HepG2 (cell line): ENCODE results near the gene SLC25A22. TPM values are rescaled to one million over a fixed set of nuclear protein-coding genes. Genes with fewer than 3 reads are reported as not detected.

Experiments used
- AGO1 ChIP-seq: fragments of 200-400 bp; formaldehyde crosslinking; IDR thresholded peaks from 2 replicates; pipeline ENCODE4 v1.6.1; 2017; ENCODE audit warnings: mild to moderate bottlenecking, low read depth, low read length, moderate library complexity; ENCODE audit not compliant: poor library complexity, severe bottlenecking
- CBX5 ChIP-seq: sonication (generic); formaldehyde crosslinking; IDR thresholded peaks from 2 replicates; pipeline ENCODE4 v1.4.0; 2020; ENCODE audit warnings: missing genetic modification reagents, borderline replicate concordance
- ETV5 ChIP-seq: IDR thresholded peaks from 2 replicates; pipeline ENCODE4 v1.6.1; 2018; ENCODE audit warnings: missing biosample characterization, missing genetic modification reagents, inconsistent platforms, borderline replicate concordance
- GMEB2 ChIP-seq: IDR thresholded peaks from 2 replicates; pipeline ENCODE4 v1.6.1; 2016; ENCODE audit warnings: missing biosample characterization, missing genetic modification reagents, low read depth
- HNRNPH1 ChIP-seq: fragments of 200-400 bp; formaldehyde crosslinking; optimal IDR thresholded peaks from 2 replicates; pipeline ENCODE3; 2017; ENCODE audit warnings: mild to moderate bottlenecking, low read depth, low read length
- KAT8 ChIP-seq: IDR thresholded peaks from 2 replicates; pipeline ENCODE4 v1.6.1; 2016; ENCODE audit warnings: missing genetic modification reagents, missing compliant biosample characterization
- NFE2L1 ChIP-seq: sonication (generic); formaldehyde crosslinking; IDR thresholded peaks from 2 replicates; pipeline ENCODE4 v1.4.0; 2020; ENCODE audit warnings: missing genetic modification reagents, mild to moderate bottlenecking, borderline replicate concordance
- PHF8 ChIP-seq: sonication (generic); formaldehyde crosslinking; IDR thresholded peaks from 2 replicates; pipeline ENCODE4 v1.5.0; 2020; ENCODE audit warnings: missing genetic modification reagents
- SIX1 ChIP-seq: sonication (generic); formaldehyde crosslinking; IDR thresholded peaks from 2 replicates; pipeline ENCODE4 v1.4.0; 2020; ENCODE audit warnings: missing genetic modification reagents, borderline replicate concordance
- SKI ChIP-seq: fragments of 450-650 bp; IDR thresholded peaks from one replicate; pipeline ENCODE4 v1.6.1; 2018; ENCODE audit warnings: mild to moderate bottlenecking; ENCODE audit not compliant: partially characterized antibody
- SKIL ChIP-seq: sonication (generic); formaldehyde crosslinking; IDR thresholded peaks from 2 replicates; pipeline ENCODE4 v1.8.0; 2022; ENCODE audit warnings: missing genetic modification reagents, mild to moderate bottlenecking, moderate library complexity, borderline replicate concordance
- SP140L ChIP-seq: sonication (generic); formaldehyde crosslinking; IDR thresholded peaks from 2 replicates; pipeline ENCODE4 v1.4.0; 2020; ENCODE audit warnings: missing genetic modification reagents, borderline replicate concordance
- SRY ChIP-seq: sonication (generic); formaldehyde crosslinking; IDR thresholded peaks from 2 replicates; pipeline ENCODE4 v1.8.0; 2022; ENCODE audit warnings: mild to moderate bottlenecking, missing genetic modification reagents
- STAT5B ChIP-seq: sonication (generic); formaldehyde crosslinking; IDR thresholded peaks from 2 replicates; pipeline ENCODE4 v1.4.0; 2020; ENCODE audit warnings: missing genetic modification reagents
- TBL1XR1 ChIP-seq: fragments of 150-350 bp; IDR thresholded peaks from 2 replicates; pipeline ENCODE4 v1.6.1; 2014; ENCODE audit warnings: borderline replicate concordance, low read length; ENCODE audit not compliant: partially characterized antibody
- THAP7 ChIP-seq: sonication (generic); formaldehyde crosslinking; IDR thresholded peaks from 2 replicates; pipeline ENCODE4 v1.8.1; 2023; ENCODE audit warnings: mild to moderate bottlenecking, missing genetic modification reagents
- ZBTB1 ChIP-seq: sonication (generic); formaldehyde crosslinking; IDR thresholded peaks from 2 replicates; pipeline ENCODE4 v1.4.0; 2020; ENCODE audit warnings: missing genetic modification reagents, borderline replicate concordance
- ZNF260 ChIP-seq: sonication (generic); formaldehyde crosslinking; IDR thresholded peaks from 2 replicates; pipeline ENCODE4 v1.4.0; 2020; ENCODE audit warnings: missing genetic modification reagents, low read depth, mild to moderate bottlenecking, borderline replicate concordance
- ZNF570 ChIP-seq: sonication (generic); formaldehyde crosslinking; IDR thresholded peaks from 2 replicates; pipeline ENCODE4 v1.4.0; 2020; ENCODE audit warnings: mild to moderate bottlenecking, missing genetic modification reagents, borderline replicate concordance
- ZNF616 ChIP-seq: sonication (generic); formaldehyde crosslinking; IDR thresholded peaks from 2 replicates; pipeline ENCODE4 v1.5.0; 2020; ENCODE audit warnings: low read depth, mild to moderate bottlenecking, missing genetic modification reagents
- polyA plus RNA-seq, 8 experiments: library from polyadenylated mRNA; depleted of rRNA in 3 of 8; stranded (reverse) in 7 of 8; unstranded in 1 of 8; fragments of >200 nt; fragmentation: Illumina TruSeq in 4 of 8; extraction: Trizol in 4 of 8; gene quantifications; 2 replicates each; pipeline versions ENCODE4 v1.2.1 to v1.2.3, GENCODE V29; 2011 to 2016; ENCODE audit warnings: low read depth in 4 of 8, missing spikeins in 1 of 8, mixed read lengths in 1 of 8; ENCODE audit not compliant: insufficient read depth in 1 of 8
- total RNA-seq, 5 experiments: library from RNA; depleted of rRNA; stranded (reverse); fragments of >200 nt; fragmentation: Illumina TruSeq; extraction: Trizol; gene quantifications; 2 replicates each; pipeline ENCODE4 v1.2.3, GENCODE V29; 2016; ENCODE audit warnings: low read depth in 1 of 5
- TF ChIP-seq, protein P1 (sequence below): IDR thresholded peaks from 2 replicates; pipeline ENCODE4 v1.6.1; 2016; ENCODE audit warnings: mild to moderate bottlenecking, missing biosample characterization, missing genetic modification reagents
- TF ChIP-seq, protein P2 (sequence below): IDR thresholded peaks from 2 replicates; pipeline ENCODE4 v1.6.1; 2012; ENCODE audit warnings: inconsistent platforms
- TF ChIP-seq, protein P3 (sequence below): IDR thresholded peaks from 2 replicates; pipeline ENCODE4 v1.6.1; 2016

SLC25A22 gene
- total and polyA plus RNA-seq, 2 of the 13 experiments (the other 11 are each of a cell fraction or from before 2014, with no cell fraction given), result 12.4 to 19.2 TPM

DNA sequence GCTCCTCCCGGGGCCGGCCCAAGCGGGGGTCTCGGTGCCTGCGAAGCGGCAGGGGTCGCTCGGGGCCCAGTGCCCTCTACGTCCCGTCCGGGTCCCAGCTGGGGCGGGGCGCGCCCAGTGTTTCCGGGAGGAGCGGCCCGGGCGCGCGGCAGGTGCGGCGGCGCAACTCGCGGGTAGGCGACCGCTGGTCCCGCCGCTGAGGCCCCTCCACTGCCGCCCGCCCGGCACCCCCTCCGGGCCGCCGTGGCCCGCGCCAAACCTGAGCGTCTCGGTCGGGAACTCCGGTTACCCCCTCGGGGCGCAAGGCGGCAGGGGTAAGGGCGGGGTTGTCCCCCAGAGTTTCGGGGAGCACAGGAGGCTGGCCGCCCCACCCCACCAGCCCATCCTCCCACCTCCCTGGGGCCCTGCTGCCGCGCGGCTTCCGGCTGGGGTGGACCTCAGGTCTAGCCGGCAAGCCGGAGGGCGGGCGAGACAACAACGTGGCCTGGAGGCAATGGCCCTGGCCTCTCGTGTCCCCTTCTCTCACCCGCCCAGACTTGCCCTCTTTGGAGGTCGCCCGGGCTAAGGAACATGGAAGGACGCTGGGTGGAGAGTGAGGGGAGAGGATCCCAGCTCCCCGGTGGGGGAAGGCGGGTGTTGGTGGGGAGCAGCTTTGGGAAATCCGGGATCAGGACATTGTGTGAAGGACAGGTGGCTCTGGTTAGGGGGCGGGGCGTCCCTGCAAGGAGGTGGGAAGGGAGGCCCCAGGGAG lies 29.2 kb upstream of the SLC25A22 start (continued):
- TF ChIP-seq NFE2L1, result no peak
- no peak for TF ChIP-seq HNRNPH1
- TF ChIP-seq THAP7 (CRISPR knock-in tag), result peak; percentile 53; the same call in 1 of the 2 replicates
- TF ChIP-seq ZBTB1 (CRISPR knock-in tag), result no peak
- no peak for TF ChIP-seq GMEB2 (CRISPR knock-in tag)
- peak; percentile 91 for TF ChIP-seq ETV5
- TF ChIP-seq AGO1, result peak; percentile 79
- no peak for TF ChIP-seq STAT5B (CRISPR knock-in tag)
- peak; percentile 81 for TF ChIP-seq SRY (CRISPR knock-in tag)
- TF ChIP-seq SKIL, result peak; percentile 54; the same call in 1 of the 2 replicates
- TF ChIP-seq ZNF260, result no peak
- no peak for TF ChIP-seq SP140L
- no peak for TF ChIP-seq ZNF616
- TF ChIP-seq, protein P1, sequence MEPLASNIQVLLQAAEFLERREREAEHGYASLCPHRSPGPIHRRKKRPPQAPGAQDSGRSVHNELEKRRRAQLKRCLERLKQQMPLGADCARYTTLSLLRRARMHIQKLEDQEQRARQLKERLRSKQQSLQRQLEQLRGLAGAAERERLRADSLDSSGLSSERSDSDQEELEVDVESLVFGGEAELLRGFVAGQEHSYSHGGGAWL (CRISPR knock-in tag), result peak; percentile 74; the same call in 1 of the 2 replicates
- TF ChIP-seq TBL1XR1, result no peak
- TF ChIP-seq SKI, result peak; percentile 77
- TF ChIP-seq, protein P2, sequence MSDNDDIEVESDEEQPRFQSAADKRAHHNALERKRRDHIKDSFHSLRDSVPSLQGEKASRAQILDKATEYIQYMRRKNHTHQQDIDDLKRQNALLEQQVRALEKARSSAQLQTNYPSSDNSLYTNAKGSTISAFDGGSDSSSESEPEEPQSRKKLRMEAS, result peak; percentile 86
- TF ChIP-seq, protein P3, sequence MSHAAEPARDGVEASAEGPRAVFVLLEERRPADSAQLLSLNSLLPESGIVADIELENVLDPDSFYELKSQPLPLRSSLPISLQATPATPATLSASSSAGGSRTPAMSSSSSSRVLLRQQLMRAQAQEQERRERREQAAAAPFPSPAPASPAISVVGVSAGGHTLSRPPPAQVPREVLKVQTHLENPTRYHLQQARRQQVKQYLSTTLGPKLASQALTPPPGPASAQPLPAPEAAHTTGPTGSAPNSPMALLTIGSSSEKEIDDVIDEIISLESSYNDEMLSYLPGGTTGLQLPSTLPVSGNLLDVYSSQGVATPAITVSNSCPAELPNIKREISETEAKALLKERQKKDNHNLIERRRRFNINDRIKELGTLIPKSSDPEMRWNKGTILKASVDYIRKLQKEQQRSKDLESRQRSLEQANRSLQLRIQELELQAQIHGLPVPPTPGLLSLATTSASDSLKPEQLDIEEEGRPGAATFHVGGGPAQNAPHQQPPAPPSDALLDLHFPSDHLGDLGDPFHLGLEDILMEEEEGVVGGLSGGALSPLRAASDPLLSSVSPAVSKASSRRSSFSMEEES, result 0 out of 2 replicates have a peak, but pooled peaks have one; percentile 26
- peak; percentile 86; the same call in 1 of the 2 replicates for TF ChIP-seq CBX5 (CRISPR knock-in tag)
- no peak for TF ChIP-seq ZNF570 (CRISPR knock-in tag)
- peak; percentile 82 for TF ChIP-seq PHF8 (CRISPR knock-in tag)
- peak; percentile 41; the same call in 1 of the 2 replicates for TF ChIP-seq KAT8 (CRISPR knock-in tag)
- no peak for TF ChIP-seq SIX1
